ENCODE data around the gene COPS9.

The COPS9 gene

DNA sequence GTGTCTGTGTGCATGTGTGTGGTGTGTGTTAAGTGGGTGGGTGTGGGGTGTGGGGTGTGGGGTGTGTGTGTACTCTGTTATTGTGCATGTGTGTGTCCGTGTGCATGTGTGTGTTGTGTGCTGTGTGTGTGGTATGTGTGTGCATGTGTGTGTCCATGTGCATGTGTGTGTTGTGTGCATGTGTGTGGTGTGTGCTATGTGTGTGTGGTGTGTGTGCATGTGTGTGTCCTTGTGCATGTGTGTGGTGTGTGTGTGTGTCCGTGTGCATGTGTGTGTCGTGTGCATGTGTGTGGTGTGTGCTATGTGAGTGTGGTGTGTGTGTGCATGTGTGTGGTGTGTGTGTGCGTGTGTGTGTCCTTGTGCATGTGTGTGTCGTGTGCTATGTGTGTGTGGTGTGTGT lies 11.3 kb upstream of the COPS9 start:
- DNase-seq, result no peak

DNA sequence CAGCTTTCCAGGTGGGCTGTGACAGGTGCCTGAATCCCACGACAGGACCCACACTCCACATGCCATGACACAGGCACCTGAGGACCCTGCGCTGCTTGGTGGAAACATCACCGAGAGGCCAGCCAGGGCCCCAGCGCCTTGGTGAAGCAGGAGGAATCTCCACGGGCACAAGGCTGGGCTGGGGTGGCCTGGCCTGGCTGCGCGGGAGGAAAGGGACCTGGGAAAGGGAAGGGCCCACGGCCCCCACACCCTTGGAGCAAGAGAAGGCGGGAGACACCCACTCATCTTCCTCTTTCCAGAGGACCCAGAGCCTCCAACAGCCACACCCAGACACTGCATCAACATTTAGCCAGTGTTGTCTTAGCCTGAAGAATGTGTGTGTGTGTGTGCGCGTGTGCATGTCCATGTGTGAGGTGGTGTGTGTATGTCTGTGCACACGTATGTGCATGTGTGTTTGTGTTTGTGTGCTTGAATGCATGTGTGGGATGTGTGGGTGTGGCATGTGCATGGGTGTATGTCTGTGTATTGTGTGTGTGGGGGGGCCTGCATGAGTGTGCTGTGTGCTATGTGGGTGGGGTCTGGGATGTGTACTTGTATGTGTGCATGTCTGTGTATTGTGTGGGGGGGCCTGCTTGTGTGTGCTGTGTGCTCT lies 10.6 kb upstream of the COPS9 start:
- no peak for DNase-seq

DNA sequence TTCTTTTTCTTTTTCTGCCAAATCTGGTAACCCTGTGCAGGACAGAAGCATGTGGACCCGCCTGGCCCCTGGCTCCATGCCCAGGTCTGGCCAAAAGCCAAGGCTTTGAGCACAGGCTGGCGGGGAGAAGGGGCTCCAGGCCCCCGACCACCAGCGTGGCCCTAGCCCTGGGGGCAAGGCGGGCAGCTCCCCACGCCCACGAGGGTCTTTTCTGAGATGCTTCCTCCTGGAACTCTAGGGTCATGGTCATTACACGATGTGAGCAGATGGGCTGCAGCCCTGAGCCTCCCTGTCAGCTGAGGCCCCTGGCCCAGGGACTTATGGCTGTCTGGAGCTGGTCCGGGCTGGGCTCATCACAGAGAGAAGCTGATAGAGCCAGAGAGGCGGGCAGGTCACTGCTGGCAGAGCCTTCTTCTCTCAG lies 10.0 kb upstream of the COPS9 start:
- DNase-seq, result no peak

DNA sequence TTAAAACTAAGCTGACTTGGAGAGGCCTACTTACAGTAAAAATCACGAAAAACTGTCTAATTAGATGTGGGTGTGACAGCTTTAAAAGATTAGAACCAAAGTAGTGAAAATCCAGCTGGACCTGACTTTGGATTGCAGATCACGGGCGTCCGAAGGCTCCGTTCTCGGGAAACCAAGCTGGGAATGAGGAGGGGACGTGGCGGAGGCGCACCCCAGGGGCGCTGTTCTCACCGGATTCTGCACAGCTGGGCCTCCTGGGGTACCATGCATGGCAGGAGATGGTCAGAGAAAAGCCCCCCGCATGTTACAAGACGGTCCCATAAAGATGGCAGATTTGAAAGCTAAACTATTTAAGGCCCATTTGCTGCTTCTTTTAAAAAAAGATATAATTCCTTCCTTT lies 9.4 kb upstream of the COPS9 start:
- DNase-seq, result no peak

DNA sequence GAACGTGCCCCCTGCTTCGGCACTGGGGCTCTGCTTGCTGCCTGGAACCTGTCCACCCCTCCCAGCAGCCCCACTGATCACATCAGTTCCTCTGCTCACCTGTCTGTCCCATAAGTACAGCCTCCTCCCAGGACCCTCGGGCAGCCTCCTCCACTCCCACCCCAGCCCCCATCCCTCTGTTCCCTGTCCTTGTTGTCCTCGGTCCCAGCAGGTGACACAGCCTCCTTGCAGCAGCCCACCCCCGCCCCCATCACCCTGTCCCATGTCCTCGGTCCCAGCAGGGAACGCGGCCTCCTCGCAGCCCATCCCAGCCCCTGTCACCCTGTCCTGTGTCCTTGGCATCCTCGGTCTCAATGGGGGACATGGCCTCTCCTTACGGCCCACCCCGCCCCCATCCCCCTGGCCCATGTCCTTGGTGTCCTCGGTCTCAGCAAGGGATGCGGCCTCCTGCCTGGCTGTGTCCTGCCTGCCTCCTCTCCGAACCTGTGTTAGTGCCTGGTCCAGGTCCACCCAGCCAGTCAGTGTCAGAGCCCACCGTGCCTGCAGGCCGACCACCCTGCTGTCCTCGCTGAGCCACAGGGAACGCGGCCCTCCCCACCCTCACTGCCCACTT lies 8.7 kb upstream of the COPS9 start:
- no peak for DNase-seq

DNA sequence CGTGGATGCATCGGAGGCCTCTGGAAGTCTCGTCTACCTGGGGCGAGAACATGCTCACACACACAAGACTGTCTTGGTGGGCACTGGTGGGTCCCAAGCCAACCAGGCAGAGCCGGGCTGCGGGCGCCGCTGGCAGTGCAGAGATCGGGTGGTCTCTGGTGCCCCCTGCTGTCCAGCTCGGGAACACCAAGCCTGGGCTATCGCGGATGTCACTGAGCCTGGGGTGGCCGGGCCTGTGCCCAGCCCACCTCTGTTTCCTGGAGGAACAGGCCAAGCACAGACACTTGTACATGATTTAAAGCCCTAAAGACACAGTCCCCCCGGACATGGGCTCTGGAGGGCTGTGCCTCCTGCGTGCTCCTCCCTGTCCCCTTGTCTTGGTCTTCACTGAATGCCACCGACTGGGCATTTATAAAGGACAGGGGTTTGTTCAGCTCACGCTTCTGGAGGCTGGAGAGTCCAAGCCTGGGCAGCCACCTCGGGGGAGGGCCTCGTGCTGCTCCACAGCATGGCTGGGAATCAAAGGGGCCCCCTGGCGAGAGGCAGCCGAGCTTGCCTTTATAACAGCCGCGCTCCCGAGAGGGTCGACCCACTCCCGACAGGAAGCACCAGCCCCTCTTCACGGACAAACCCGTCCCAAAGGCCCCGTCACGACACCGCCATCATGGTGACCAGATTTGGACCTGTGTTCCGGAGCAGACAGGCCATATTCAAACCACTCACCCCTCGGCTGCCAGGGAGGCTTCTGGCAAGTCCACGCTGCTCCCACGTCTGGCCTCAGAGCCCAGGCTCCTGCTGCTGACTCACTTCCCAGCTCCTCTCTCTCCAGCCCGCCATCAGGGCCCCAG lies 7.9 kb upstream of the COPS9 start:
- no peak for DNase-seq

DNA sequence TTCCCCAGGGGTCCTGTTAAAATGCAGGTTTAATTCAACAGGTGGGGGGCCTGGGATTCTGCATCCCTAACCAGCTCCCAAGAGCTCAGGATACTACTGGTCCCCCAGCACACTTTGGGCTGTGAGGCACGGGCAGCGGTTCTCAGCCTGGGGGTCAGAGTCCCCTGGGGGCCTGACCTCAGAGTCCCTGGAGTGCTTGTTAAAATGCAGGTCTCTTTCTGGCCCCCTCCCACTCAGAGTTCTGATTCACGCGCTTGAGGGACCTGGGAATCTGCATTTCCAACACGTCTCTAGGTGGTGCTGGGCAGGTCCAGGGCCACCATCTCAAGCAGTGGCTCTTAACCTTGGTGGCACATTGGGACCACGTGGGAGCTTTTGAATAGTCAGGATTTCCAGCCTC lies 7.2 kb upstream of the COPS9 start:
- no peak for DNase-seq

DNA sequence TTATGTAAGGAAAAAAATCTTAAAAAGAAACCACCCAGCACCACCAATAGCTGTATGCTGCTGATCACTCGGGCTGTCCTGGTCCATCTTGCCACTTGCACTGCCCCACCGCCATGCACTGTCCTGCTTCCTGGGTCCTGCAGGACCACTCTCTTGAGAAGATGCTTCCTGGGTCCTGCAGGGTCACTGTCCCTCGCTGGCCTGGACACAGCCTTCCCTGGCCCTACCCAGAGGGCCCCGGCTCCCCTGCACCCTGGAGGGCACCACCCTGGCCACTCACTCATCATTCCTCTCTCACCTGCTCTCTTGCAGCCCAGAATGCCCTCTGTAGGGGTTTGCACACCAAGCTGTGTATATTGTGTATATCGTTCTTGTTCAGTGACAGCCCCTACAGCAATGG lies 6.8 kb upstream of the COPS9 start:
- no peak for DNase-seq

DNA sequence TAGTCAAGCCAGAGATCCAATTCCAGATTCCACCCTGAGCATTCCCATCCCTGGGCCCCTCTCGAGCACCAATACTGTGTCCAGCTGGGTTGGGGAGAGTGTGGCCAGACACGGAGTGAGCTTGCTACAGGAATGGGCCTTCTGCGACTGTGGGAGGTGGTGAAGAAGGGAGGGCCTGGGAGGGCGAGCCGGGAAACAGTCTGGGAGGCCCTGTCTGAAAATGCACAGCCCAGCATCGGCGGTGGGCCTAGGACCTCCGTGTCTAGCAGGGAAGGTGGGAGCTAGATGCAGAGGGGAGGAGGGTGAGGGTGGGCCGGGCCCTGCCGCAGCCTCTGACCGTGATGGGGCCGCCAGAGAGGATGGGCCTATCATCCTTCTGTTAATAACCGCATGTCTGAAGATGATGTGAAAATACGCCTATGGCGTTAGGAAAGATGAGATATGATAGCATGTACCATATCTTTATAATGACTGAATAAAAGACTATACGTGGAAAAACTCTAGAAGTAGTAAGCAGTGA lies 6.2 kb upstream of the COPS9 start:
- DNase-seq, result no peak

DNA sequence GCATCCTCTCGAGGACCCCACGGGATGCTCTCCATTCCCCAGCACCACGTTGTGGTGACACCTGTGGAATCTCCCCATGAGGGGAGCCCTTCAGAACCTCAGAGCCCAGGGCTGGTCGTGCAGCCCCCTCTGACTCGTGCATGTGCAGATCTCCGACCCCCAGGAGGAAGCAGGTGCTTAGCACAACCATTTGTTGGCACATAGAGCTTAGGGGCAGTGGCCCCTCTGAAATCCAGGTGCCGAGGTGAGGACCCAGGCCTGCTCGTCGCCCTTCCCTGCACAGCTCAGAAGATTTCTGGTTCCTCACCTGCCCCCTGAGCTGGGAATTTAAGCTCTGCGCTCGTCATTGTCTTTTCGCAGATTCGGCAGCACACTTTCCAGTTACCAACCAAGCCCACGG lies 5.6 kb upstream of the COPS9 start:
- DNase-seq, result no peak

DNA sequence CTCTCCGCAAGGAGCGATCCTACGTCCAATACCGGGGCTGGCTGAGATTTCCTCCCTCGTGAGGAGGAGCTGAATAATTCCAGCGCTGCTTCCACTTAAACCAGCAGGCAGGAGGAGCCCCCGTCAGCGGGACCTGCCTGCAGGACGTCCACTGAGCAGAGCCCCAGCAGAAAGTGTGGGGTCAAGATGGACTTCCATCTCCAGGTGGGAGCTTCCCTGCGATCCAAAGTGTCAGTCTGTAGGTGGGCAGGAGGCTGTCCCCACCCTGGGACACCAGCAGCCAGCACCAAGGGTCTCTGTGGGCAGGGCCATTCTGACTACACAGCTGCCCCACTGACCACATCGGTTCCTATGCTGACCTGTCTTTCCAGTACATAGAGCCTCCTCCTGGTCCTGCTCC lies 4.8 kb upstream of the COPS9 start:
- no peak for DNase-seq

DNA sequence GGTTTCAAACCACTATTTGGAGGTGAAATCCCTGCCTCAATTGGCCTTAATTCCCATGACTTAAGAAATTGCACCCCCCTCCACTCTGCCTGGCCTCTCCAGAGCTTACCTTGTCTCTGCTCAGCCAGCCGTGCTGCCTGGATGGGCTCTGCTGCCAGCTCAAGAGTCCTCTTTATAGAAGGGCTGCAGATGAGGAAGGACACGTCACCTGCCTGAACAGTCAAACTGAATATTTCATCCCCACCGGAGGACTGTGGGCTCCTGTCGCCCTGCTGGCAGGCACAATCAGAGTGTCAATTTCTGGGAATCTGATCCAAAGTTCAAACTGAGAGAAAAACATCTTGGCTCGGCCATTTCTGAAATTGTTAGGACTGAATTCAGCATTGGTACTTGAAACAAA lies 4.4 kb upstream of the COPS9 start, which contains the start of gene OTOS:
OTOS (minus strand) TSS at position 148 of the 400 bp plus-strand sequence. CDS start 332 bp downstream, outside the sequence.
- no peak for DNase-seq

DNA sequence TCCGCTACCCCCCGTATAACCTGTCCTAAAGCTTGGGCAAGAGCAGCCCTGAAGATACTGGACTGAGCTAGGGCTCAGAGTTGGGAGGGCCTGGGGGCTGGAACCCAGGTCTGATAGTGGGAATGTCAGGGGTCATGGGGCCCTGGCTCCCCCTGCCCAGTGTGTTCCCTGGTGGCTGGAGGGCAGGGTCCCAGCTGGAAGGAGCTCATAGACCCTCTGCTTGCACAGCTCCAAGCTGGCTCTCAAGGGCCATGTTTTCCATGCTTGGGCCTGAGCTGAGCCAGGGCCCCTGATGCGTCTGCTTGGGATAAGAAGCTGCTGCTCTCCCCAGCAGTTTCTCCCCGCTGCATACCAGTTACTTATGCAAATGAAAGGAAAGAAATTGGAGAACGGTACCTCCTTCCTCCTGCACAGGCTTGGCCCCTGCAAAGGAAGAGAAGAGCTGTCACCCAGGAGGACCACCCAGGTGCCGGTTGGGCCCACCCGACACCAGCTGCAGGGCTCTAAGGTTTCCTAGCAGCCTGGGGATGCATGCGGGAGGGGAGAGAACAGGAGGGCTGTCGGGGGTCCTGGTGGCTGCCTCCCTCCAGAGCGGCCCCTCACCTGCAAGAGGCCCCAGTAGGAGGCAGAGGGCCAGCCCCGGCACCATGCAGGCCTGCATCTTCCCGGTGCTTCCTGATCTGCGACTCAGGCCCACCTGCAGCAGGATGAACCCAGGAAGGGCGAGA lies 3.7 kb upstream of the COPS9 start:
- DNase-seq, result no peak

DNA sequence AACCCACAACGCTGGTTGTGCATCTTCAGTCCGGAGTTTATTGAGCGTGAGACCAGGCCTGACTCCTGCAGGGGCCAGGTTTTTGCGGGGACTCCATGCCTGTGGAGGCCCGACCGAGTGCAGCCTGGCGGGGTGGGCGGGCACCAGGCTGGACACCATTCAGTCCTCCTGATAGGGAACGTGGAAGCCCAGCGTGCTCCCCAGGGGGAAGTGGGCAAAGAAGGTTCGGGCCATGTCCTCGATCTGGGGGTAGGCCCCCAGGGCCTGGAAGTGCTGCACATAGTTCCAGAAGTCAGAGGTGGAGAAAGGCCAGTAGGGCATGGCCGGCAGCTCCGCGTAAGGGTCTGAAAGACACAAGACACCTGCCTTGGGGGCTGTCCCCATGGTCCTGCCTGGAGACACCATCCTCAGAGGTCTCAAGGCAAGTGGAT lies 2.9 kb upstream of the COPS9 start:
- no peak for DNase-seq

DNA sequence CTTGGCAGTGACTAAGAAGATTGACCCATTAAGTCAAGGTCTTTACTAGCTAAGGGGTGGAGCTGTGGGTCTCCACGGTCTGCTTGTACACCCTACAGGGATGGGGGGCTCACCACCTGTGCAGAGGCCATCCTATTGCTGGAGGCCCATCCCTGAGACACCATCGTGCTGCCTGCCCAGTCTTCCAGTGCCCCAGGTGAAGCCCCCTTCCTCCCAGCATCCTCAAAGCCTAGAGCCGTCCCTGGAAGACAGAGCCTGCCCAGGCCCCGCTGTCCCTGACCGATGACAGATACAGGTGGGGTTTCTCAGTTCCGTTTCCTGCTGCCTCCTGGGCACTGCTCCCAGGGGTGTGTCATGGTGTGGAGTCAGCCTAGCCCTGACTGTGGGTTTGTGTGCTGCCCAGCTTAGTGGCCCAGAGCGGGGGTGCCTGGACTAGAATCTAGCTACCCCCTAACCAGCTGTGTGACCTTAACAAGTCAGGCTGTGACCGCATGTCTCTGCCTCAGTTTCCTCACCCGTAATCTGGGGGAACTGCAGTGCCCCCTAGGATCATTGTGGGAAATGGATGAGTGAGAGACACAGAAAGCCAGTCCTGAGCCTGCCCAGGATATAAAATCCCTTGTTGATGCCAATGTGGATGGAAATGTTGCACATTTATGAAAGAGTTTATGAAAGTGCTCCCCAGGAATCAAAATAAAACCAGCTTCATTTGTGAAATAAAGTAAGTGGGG lies 2.3 kb upstream of the COPS9 start:
- DNase-seq, result no peak

DNA sequence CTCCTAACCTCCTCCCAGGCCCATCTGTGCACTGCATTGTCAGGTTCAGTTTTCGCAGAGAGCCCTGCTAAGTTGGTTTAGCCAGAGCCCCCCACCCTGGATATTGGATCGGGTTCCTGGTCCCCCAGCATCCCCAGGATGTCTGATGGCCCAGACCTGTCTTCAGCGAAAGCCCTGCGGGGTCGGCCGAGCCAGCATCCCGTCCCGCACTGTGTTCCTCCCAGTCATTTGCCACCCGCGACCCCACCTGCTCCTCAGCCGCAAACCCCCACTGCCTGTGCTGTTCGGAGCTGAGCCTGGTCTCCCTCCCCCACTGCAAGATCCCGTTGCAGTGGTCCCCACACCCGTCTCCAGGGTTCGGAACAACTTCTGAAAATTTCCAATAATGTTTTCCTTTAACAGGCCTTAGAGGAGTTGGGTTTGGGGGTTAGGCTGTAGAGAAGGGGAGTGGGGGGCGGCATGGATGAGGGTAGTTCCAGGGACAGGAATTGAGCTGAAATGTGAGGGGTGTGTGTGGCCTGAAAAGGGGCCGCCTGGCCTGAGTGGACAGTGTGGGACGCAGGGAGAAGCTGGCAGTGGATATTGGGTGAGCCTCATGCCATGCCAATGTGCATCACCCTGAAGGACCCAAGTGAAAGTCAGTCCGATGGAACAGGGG lies 1.6 kb upstream of the COPS9 start:
- no peak for DNase-seq

DNA sequence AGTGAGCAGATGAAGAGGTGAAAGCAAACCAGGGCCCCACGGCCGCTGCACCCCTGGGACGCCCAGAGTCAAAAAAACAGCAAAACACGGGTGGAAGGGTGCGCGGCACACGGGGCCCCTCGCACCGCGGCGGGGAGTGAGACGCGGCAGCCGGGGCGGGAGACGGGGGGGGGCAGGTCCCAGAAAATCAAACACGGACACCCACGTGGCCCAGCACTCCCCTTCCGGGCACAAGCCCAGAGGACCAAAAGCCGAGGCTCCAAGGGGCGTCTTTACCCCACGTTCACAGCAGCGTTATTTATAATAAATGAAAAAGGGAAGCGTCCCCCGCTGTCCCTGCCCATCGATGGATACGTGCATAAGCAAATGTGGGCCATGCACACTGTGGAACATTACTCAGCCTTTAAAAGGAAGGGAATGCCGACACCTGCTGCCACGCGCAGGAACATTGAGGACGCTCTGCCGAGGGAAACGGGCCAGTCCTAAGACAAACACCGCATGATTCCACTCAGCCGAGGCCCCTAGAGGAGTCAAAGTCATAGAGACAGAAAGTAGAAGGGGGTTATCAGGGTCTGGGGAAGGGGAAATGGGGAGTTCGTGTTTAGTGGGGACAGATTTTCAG lies 677 bp upstream of the COPS9 start:
- no peak for DNase-seq

DNA sequence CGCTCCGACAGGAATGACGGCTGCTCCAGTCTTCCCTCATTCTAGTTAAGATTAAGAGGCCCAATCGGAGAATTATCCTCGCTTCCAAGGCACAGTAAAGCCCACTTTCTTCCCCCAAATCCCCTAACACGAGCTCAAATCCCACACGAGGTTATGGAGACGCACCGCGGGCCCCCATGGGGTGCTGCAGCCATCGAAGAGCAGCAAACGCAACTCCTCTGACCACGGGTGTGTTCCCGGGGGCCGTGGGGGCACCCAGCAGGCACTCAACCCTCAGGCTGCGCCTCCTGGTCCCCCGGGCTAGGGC lies 446 bp downstream of the COPS9 start:
- DNase-seq, result no peak

DNA sequence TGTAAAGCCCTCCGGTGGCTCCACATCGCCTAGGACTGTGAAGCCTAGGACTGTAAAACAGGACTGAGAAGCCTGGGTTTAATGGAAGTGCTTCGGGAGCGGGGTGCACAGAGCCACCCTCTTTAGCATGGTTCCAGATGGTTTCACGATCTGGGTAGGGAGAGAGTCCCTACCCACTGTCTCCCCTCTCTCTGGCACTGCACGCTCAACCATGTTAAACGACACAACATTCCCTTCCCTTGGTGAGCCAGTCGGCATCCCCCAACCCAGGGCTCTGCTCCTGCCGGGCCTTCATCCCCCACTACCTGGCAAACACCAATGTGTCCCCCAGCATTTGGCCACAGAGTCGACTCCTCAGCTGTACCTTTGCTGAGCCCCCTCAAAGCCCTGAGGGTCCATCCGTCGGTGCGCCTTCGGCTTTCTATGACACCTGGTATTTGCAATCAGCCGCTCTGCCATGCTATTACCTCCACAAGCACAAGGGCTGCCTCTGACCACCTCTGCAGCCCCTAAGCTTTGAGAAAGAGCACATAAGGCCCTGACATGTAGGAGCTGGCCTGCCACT lies 1.1 kb downstream of the COPS9 start:
- no peak for DNase-seq

DNA sequence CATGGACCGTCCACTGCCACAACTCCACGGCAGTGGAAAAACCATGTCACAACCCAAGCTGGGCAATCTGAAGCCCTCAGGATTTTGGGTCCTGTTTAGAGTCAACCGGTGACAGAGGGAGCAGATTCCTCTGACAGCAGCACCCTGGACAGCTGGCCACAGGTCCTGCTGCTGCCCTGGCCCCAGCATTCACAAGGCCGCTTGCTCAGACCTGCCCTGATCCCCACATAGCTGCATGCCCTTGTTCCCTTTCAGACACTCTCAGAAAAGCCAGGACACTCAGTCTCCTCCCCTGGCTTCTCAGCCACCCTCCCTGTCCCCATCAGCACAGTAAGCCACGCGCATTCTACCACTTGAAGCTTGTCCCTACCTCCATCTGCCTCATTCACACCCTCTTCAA lies 1.6 kb downstream of the COPS9 start:
- no peak for DNase-seq

DNA sequence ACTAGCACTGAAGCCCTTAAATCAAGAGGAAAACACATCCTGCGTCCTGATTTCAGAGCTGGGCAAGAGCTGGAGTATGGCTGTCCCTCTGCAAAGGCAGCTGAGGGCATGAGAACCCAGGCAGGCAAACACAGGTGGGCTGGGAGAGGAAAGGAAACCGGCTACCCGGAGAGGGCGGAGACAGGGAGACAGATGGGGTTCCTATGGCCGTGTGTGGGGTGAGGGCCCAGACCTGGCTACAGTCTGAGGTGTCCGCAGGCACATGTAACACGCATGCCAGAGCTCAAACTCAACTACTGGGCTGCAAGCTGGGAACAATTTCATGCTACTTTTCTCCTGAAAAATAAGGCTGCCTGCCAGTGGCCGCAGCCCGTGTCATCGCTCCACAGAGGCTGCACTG lies 2.7 kb downstream of the COPS9 start:
- no peak for DNase-seq
